ENCODE data around the gene NUP107. TPM values are rescaled to one million over a fixed set of nuclear protein-coding genes. Genes with fewer than 3 reads are reported as not detected.

NUP107 gene
- total RNA-seq, 1 experiment from 2014 or later = 132 TPM

- DNase-seq (ENCODE audit: low spot score) = no peak
- no peaks in the 10 kb centered on the region for H3K36me3 Mint-ChIP-seq
- ChIA-PET CTCF (no interaction called here), POLR2A (interaction anchor here (1.7 kb wide), 1 partner anchor 26 kb away, joined by 5 read pairs; the partner anchor contains the start of gene SLC35E3)
- H3K27ac Mint-ChIP-seq = no peak overlapping the region
- TF ChIP-seq TEAD4 (CRISPR knock-in tag; IDR thresholded peaks at IDR 0.05) = no peak
- TF ChIP-seq FOXJ3 (CRISPR knock-in tag; IDR thresholded peaks at IDR 0.05; ENCODE audit: borderline replicate concordance) = no peak
- TF ChIP-seq SMAD3 (CRISPR knock-in tag; IDR thresholded peaks at IDR 0.05; ENCODE audit: borderline replicate concordance) = no peak
- no peak for TF ChIP-seq TCF7 (CRISPR knock-in tag; IDR thresholded peaks at IDR 0.05; ENCODE audit: low read depth)
- no peak for TF ChIP-seq ZNF317 (CRISPR knock-in tag; IDR thresholded peaks at IDR 0.05; ENCODE audit: borderline replicate concordance, low read depth)
- no peak for TF ChIP-seq ZSCAN18 (CRISPR knock-in tag; IDR thresholded peaks at IDR 0.05)
- TF ChIP-seq FOXP1 (CRISPR knock-in tag; IDR thresholded peaks at IDR 0.05; ENCODE audit: borderline replicate concordance) = no peak
- TF ChIP-seq, protein P1, sequence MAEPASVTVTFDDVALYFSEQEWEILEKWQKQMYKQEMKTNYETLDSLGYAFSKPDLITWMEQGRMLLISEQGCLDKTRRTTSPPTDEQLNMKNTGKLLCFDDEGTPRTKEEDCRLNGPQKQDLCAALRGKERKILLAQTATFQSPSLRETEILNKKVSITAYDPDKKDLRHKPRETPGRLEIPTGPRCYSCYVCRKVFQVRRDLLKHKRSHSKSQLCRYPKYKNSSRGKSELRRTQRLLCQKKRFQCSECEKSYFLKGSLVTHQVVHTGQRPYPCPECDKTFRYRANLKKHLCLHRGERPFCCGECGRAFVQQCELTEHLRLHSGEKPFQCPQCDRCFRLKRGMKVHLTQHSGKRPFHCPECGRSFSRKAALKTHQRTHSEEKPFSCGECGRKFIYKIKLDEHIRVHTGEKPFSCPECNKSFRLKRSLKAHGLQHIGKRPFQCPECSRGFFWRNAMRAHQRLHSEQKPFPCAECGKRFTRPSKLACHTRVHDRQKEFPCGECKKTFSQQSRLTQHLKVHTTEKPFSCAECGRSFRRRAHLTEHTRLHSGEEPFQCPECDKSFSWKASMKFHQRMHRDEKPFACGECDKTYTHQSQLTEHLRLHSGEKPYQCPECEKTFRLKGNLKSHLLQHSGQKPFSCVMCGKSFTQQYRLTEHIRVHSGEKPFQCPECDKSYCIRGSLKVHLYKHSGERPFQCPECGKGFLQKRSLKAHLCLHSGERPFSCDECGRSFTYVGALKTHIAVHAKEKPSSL (CRISPR knock-in tag; conservative IDR thresholded peaks at IDR 0.05) = no peak
- TF ChIP-seq MYBL2 (CRISPR knock-in tag; IDR thresholded peaks at IDR 0.05) = no peak
- TF ChIP-seq, protein P2, sequence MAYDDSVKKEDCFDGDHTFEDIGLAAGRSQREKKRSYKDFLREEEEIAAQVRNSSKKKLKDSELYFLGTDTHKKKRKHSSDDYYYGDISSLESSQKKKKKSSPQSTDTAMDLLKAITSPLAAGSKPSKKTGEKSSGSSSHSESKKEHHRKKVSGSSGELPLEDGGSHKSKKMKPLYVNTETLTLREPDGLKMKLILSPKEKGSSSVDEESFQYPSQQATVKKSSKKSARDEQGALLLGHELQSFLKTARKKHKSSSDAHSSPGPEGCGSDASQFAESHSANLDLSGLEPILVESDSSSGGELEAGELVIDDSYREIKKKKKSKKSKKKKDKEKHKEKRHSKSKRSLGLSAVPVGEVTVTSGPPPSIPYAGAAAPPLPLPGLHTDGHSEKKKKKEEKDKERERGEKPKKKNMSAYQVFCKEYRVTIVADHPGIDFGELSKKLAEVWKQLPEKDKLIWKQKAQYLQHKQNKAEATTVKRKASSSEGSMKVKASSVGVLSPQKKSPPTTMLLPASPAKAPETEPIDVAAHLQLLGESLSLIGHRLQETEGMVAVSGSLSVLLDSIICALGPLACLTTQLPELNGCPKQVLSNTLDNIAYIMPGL (CRISPR knock-in tag; IDR thresholded peaks at IDR 0.05) = no peak
- no peak overlapping the region for H3K4me3 Mint-ChIP-seq
- H3K27me3 Mint-ChIP-seq (ENCODE audit: low read depth) = no peaks in the 10 kb centered on the region
- no peaks in the 10 kb centered on the region for H3K4me1 Mint-ChIP-seq
- no peaks in the 10 kb centered on the region for H3K9me3 Mint-ChIP-seq
- ATAC-seq = no peak
Observed at GRCh38 chr12:68772714-68773113, 85.9 kb downstream of the NUP107 start.

- ATAC-seq (no peak), DNase-seq (ENCODE audit: low spot score) (no peak)
- Mint-ChIP-seq H3K27ac (no peak overlapping the region), H3K4me1 (no peaks in the 10 kb centered on the region), H3K36me3 (no peaks in the 10 kb centered on the region), H3K27me3 (ENCODE audit: low read depth) (no peaks in the 10 kb centered on the region), H3K9me3 (no peaks in the 10 kb centered on the region), H3K4me3 (no peak overlapping the region)
- CTCF ChIA-PET = no interaction called here
- POLR2A ChIA-PET = no interaction called here
- TF ChIP-seq RORB (CRISPR knock-in tag; IDR thresholded peaks at IDR 0.05) (no peak), JAZF1 (CRISPR knock-in tag; IDR thresholded peaks at IDR 0.05) (no peak), ESRRA (CRISPR knock-in tag; IDR thresholded peaks at IDR 0.05; ENCODE audit: borderline replicate concordance) (no peak), MAX (CRISPR knock-in tag; IDR thresholded peaks at IDR 0.05) (no peak), TEAD1 (CRISPR knock-in tag; IDR thresholded peaks at IDR 0.05) (no peak), ETV6 (CRISPR knock-in tag; IDR thresholded peaks at IDR 0.05) (no peak), MXD4 (CRISPR knock-in tag; IDR thresholded peaks at IDR 0.05; ENCODE audit: borderline replicate concordance) (no peak), ZNF219 (CRISPR knock-in tag; IDR thresholded peaks at IDR 0.05; ENCODE audit: borderline replicate concordance) (no peak)
- TF ChIP-seq, protein P3, sequence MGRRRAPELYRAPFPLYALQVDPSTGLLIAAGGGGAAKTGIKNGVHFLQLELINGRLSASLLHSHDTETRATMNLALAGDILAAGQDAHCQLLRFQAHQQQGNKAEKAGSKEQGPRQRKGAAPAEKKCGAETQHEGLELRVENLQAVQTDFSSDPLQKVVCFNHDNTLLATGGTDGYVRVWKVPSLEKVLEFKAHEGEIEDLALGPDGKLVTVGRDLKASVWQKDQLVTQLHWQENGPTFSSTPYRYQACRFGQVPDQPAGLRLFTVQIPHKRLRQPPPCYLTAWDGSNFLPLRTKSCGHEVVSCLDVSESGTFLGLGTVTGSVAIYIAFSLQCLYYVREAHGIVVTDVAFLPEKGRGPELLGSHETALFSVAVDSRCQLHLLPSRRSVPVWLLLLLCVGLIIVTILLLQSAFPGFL (CRISPR knock-in tag; IDR thresholded peaks at IDR 0.05; ENCODE audit: borderline replicate concordance) = no peak
Observed at GRCh38 chr12:68773582-68773981, 86.8 kb downstream of the NUP107 start.
